ENCODE data around the gene OR10H2.

GRCh38 chr19:15715642-15716041 lies 12.2 kb upstream of the OR10H2 start:
- TF ChIP-seq CTCF (IDR thresholded peaks at IDR 0.05), result no peak
- no peak for TF ChIP-seq TCF7L2 (IDR thresholded peaks at IDR 0.05; ENCODE audit: low read depth, low read length)
- TF ChIP-seq POLR2AphosphoS5 (IDR thresholded peaks at IDR 0.05; ENCODE audit: low read depth, low read length), result no peak
- TF ChIP-seq REST (IDR thresholded peaks at IDR 0.05; ENCODE audit: insufficient read depth in 1 of 2, low read depth in 2 of 2, low read length in 1 of 2), result no peak
